ENCODE measurements around the gene MGRN1. TPM values are rescaled to one million over a fixed set of nuclear protein-coding genes. Genes with fewer than 3 reads are reported as not detected.

Gene MGRN1
- total RNA-seq, 1 experiment from 2014 or later, result 105 TPM

DNA sequence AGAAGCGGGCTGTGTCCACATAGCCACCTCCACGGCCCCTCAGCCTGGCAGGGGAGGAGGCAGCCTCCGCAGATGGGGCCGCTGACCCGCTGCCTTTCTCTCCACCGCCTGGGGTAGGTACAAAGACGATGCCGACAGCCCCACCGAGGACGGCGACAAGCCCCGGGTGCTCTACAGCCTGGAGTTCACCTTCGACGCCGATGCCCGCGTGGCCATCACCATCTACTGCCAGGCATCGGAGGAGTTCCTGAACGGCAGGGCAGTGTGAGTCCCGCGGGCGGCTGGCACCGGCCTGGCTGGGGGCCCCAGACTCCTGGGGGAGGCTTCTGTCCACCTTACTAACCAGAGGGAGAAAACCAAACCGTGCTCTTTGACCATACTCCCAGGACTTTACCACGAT lies 27.9 kb downstream of the MGRN1 start:
- H3K4me1 Mint-ChIP-seq (ENCODE audit: low read depth, unreplicated experiment), result peaks cover 19% of the 10 kb centered on the region
- BruUV-seq (replicated peaks), result no TSS peak
- no peak for DNase-seq
- H3K9me3 Mint-ChIP-seq (ENCODE audit: low read depth, unreplicated experiment), result peaks cover 2% of the 10 kb centered on the region
- no peak overlapping the region for H3K4me3 Mint-ChIP-seq (ENCODE audit: low read depth, unreplicated experiment)
- no peak overlapping the region for H3K27ac Mint-ChIP-seq (ENCODE audit: unreplicated experiment)
- TF ChIP-seq, protein P1, sequence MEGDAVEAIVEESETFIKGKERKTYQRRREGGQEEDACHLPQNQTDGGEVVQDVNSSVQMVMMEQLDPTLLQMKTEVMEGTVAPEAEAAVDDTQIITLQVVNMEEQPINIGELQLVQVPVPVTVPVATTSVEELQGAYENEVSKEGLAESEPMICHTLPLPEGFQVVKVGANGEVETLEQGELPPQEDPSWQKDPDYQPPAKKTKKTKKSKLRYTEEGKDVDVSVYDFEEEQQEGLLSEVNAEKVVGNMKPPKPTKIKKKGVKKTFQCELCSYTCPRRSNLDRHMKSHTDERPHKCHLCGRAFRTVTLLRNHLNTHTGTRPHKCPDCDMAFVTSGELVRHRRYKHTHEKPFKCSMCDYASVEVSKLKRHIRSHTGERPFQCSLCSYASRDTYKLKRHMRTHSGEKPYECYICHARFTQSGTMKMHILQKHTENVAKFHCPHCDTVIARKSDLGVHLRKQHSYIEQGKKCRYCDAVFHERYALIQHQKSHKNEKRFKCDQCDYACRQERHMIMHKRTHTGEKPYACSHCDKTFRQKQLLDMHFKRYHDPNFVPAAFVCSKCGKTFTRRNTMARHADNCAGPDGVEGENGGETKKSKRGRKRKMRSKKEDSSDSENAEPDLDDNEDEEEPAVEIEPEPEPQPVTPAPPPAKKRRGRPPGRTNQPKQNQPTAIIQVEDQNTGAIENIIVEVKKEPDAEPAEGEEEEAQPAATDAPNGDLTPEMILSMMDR (IDR thresholded peaks at IDR 0.05; ENCODE audit: unreplicated experiment), result no peak
- intact Hi-C loops (cut with micrococcal nuclease; ENCODE audit: unreplicated experiment), result no loop called here
- H3K36me3 Mint-ChIP-seq (ENCODE audit: insufficient read depth, unreplicated experiment), result peaks cover 61% of the 10 kb centered on the region
- CTCF ChIA-PET, result no interaction called here
- H3K27me3 Mint-ChIP-seq (ENCODE audit: unreplicated experiment), result no peaks in the 10 kb centered on the region

DNA sequence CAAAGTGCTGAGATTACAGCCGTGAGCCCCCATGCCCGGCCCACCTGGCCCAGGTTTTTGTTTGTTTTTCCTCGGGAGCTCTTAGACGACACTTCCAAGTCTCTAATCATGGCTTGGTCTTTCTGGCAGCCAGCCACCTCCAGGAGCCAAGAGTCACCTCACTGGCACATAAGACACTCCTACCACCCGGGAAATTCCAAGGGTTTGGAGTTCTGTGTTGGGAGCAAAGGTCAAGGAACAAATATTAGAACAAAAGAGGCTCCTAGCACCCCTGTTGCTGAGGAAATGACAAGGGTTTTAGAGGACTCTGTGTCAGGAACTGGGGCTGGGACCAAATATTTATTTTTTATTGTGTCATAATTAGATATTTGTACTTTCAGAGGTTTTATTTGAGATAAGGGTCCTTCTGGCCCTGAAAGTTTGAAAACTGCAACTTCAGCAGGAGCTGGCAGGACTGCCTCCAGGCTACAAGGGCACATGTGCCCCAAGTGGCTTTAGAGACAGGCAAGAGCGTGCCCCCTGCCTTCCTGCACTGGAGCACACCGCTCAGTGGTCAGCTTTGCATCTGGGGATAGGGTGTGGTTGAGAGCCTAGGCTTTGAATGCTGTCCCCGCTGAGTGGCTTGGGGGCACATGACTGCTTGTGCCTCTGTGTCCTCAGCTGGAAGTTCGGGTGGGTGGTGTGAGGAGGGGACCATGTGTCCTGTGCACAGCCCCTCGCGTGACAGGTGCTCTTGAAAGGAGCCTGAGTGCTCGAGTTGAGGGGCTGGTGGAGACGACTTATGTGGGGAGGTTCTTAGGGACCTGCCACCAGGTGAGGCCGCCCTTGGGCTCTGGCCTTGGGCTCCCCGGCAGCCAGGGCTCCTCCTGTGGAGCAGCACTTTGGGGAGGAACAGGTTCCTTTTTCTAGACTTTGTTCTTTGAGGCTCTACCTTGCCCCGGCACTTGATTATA lies 29.7 kb downstream of the MGRN1 start:
- peaks cover 68% of the 10 kb centered on the region for H3K36me3 Mint-ChIP-seq (ENCODE audit: insufficient read depth, unreplicated experiment)
- H3K9me3 Mint-ChIP-seq (ENCODE audit: low read depth, unreplicated experiment), result no peaks in the 10 kb centered on the region
- H3K4me1 Mint-ChIP-seq (ENCODE audit: low read depth, unreplicated experiment), result peaks cover 19% of the 10 kb centered on the region
- intact Hi-C loops (cut with micrococcal nuclease; ENCODE audit: unreplicated experiment), result no loop called here
- no TSS peak for BruUV-seq (replicated peaks)
- H3K27ac Mint-ChIP-seq (ENCODE audit: unreplicated experiment), result peak overlapping the region; percentile 36
- H3K4me3 Mint-ChIP-seq (ENCODE audit: low read depth, unreplicated experiment), result peak overlapping the region; percentile 37
- peak; percentile 61 for DNase-seq
- CTCF ChIA-PET, result interaction anchor here (0.9 kb wide), 1 partner anchor 30 kb away, joined by 3 read pairs; the partner anchor contains the start of gene MGRN1
- H3K27me3 Mint-ChIP-seq (ENCODE audit: unreplicated experiment), result no peaks in the 10 kb centered on the region
- TF ChIP-seq, protein P1 (IDR thresholded peaks at IDR 0.05; ENCODE audit: unreplicated experiment), result no peak

DNA sequence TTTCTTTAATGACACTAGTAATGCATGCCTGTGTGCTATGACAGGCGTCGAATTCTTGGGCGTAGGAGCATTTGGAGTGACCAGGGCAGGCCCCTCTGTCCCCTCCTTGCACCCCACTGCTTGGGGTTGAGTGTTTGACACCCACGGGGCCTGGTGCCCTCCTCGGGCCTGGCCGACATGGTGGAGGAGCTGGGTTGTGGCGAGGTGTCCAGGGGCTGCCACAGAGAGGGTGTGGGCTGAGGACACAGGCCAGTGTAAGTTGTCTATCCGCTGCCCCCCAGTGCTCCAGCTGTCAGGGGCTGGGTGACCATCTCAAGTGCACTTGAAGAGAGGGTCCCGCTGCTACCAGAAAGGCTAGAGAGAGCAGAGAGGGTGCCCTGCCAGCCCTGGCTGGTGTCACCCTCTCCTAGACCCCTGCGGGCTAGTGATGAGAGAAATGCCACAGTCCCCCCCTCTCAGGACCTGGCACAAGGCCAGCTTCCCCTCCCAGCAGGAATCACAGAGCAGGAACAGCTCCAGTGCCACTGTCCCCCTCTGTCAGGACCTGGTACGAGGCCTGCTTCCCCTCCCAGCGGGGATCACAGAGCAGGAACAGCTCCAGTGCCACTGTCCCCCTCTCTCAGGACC lies 30.5 kb downstream of the MGRN1 start:
- peaks cover 72% of the 10 kb centered on the region for H3K36me3 Mint-ChIP-seq (ENCODE audit: insufficient read depth, unreplicated experiment)
- peaks cover 19% of the 10 kb centered on the region for H3K4me1 Mint-ChIP-seq (ENCODE audit: low read depth, unreplicated experiment)
- H3K9me3 Mint-ChIP-seq (ENCODE audit: low read depth, unreplicated experiment), result no peaks in the 10 kb centered on the region
- no peaks in the 10 kb centered on the region for H3K27me3 Mint-ChIP-seq (ENCODE audit: unreplicated experiment)
- no TSS peak for BruUV-seq (replicated peaks)
- no peak for DNase-seq
- no peak overlapping the region for H3K4me3 Mint-ChIP-seq (ENCODE audit: low read depth, unreplicated experiment)
- H3K27ac Mint-ChIP-seq (ENCODE audit: unreplicated experiment), result no peak overlapping the region
- TF ChIP-seq, protein P1 (IDR thresholded peaks at IDR 0.05; ENCODE audit: unreplicated experiment), result no peak
- CTCF ChIA-PET, result no interaction called here
- intact Hi-C loops (cut with micrococcal nuclease; ENCODE audit: unreplicated experiment), result no loop called here

DNA sequence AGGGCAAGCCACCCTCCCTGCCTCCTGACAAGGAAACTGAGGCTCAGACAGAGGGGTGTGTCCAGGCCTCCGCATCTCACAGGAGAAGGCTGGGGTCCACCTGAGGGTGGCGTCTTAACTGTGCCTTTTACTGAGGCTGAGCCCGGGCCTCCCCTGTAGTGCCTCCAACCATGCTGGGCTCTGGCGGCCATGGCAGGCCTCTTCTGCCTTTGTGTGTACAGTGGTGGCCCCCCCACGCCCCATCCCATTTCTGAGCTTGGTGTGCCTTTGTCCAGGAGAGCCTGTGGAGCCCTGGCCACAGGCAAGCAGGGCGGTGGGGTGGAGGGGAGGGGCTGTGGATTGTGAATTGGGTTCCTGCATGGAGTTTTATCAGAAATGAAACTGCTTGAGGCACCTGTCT lies 31.2 kb downstream of the MGRN1 start:
- H3K36me3 Mint-ChIP-seq (ENCODE audit: insufficient read depth, unreplicated experiment), result peaks cover 66% of the 10 kb centered on the region
- BruUV-seq (replicated peaks), result no TSS peak
- no peak overlapping the region for H3K27ac Mint-ChIP-seq (ENCODE audit: unreplicated experiment)
- no peak for DNase-seq
- no peaks in the 10 kb centered on the region for H3K27me3 Mint-ChIP-seq (ENCODE audit: unreplicated experiment)
- no peaks in the 10 kb centered on the region for H3K9me3 Mint-ChIP-seq (ENCODE audit: low read depth, unreplicated experiment)
- TF ChIP-seq, protein P1 (IDR thresholded peaks at IDR 0.05; ENCODE audit: unreplicated experiment), result no peak
- peaks cover 19% of the 10 kb centered on the region for H3K4me1 Mint-ChIP-seq (ENCODE audit: low read depth, unreplicated experiment)
- intact Hi-C loops (cut with micrococcal nuclease; ENCODE audit: unreplicated experiment), result no loop called here
- no peak overlapping the region for H3K4me3 Mint-ChIP-seq (ENCODE audit: low read depth, unreplicated experiment)
- CTCF ChIA-PET, result no interaction called here
